ENCODE results near the gene KCNE3.

KCNE3 gene

GRCh38 chr11:74412733-74413359, 54.5 kb downstream of the KCNE3 start:
- DNase-seq (ENCODE audit: insufficient read length, low spot score) = no peak
- no peak for FAIRE-seq
- TF ChIP-seq CTCF (IDR thresholded peaks at IDR 0.05; ENCODE audit: insufficient read depth, missing control alignments) = no peak

DNA sequence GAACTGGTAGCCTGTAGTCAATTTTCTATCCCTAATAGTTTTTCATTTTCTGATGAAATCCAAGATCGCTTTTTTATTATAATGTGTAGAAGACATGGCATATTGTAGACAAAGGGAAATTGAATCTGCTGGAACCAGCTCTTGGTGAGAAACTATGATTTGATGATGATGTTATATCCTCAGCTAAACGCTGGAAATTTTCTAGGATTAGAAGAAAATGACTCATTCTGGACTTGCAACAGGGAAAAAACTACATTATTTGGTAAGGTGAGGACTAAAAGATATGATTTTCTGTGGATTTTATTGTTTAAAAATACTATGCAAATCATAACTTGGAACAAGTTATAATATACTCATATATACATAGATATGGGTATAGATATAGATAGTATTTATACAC, 55.0 kb downstream of the KCNE3 start:
- DNase-seq (ENCODE audit: insufficient read length, low spot score) (no peak), FAIRE-seq (no peak)
- TF ChIP-seq CTCF (IDR thresholded peaks at IDR 0.05; ENCODE audit: insufficient read depth, missing control alignments) = no peak

DNA sequence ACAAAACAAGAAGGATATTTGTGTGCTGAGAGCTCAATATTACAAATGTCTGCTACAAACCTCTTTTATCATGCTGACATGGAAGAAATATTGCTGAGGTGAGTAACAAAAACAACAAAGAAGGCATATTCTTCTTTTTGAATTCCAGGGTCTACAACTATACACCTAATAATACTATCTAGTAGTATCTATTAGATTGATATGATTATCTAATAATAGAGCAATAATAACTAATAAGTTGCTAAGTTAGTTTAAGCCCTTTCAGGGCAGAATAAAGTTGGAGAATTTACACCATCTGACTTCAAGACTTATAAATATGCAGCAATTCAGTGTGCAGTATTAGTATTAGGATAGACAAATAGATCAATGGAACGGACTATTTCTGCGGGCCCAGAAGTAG, 57.7 kb downstream of the KCNE3 start:
- no peak for TF ChIP-seq CTCF (IDR thresholded peaks at IDR 0.05; ENCODE audit: insufficient read depth, missing control alignments)
- FAIRE-seq = no peak
- no peak for DNase-seq (ENCODE audit: insufficient read length, low spot score)

Data from D721Med (cell line).